AG09309 (cell line): Measurements from ENCODE around the gene PLA2G2E.

ENCODE experiments used
- DNase-seq: peaks from one replicate; pipeline ENCODE4 v3.0.0-alpha.2; 2010; ENCODE audit warnings: low read depth
- H3K4me3 ChIP-seq: 2 replicates; pipeline ENCODE4 v1.5.1; 2011; ENCODE audit warnings: mild to moderate bottlenecking, low read depth, low read length, moderate library complexity; ENCODE audit not compliant: control insufficient read depth
- TF ChIP-seq, protein P1 (sequence below): IDR thresholded peaks from 2 replicates; pipeline ENCODE4 v1.5.1; 2011; ENCODE audit warnings: mild to moderate bottlenecking, low read depth, low read length, inconsistent platforms; ENCODE audit not compliant: insufficient read depth, control insufficient read depth; ENCODE audit errors: missing control alignments

The PLA2G2E gene

DNA sequence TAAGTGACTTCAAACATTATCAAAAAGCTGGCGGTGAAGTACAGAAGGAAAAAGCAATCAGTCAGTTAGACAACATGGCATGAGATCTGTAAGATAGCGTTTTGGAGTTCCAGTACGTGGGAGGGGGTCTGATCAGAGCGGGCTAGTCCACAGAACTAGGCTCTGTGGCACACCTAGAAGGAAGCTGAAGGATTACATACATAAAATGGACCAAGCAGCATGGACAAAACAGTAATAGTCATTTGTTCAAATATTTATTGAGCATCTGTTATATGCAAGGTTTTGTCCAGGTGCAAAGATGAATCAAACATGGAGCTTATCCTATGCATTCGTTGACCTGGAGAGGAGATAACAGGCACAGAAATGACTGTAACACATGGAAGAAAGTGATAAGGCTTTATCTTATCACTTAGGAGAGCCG, 22.9 kb upstream of the PLA2G2E start:
- H3K4me3 ChIP-seq, result no peak overlapping the region
- no peak for DNase-seq
- TF ChIP-seq, protein P1, sequence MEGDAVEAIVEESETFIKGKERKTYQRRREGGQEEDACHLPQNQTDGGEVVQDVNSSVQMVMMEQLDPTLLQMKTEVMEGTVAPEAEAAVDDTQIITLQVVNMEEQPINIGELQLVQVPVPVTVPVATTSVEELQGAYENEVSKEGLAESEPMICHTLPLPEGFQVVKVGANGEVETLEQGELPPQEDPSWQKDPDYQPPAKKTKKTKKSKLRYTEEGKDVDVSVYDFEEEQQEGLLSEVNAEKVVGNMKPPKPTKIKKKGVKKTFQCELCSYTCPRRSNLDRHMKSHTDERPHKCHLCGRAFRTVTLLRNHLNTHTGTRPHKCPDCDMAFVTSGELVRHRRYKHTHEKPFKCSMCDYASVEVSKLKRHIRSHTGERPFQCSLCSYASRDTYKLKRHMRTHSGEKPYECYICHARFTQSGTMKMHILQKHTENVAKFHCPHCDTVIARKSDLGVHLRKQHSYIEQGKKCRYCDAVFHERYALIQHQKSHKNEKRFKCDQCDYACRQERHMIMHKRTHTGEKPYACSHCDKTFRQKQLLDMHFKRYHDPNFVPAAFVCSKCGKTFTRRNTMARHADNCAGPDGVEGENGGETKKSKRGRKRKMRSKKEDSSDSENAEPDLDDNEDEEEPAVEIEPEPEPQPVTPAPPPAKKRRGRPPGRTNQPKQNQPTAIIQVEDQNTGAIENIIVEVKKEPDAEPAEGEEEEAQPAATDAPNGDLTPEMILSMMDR, result no peak

DNA sequence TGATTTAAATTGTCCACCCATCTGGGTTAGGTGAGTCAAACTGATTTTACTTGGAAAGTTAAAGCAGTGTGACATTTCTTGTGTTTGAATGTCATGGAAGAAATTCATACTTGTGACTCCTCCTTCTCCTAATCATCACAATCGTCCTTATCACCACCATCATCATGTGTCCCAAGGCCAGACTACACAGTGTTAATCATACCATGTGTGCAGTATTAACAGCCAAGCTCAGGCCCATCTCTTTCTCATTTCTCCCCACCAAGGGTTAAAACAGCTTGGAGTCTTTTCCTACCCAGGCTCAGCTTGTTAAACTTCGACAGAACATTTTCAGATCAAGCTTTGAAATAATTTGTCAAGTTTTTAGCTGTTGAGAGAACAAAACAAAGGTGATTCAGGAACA, 22.5 kb upstream of the PLA2G2E start:
- DNase-seq, result no peak
- no peak overlapping the region for H3K4me3 ChIP-seq
- TF ChIP-seq, protein P1, result no peak

DNA sequence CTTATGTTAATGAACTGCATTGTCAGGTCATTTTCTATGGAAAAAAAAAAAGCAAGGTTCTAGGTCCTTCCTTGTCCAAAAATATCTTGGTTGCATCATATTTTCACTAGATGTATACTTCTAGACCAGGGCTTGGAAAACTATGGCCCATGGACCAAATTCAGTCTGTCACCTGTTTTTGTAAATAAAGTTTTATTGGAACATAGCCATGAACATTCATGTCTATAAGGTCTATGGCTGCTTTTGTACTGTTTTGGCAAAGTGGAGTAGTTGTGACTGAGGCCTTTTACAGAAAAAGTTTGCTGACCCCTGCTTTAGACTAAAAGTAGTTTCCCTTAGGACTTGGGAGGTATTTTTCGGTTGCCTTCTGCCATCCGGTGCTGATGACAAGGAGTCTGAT, 19.2 kb upstream of the PLA2G2E start:
- TF ChIP-seq, protein P1, result no peak

DNA sequence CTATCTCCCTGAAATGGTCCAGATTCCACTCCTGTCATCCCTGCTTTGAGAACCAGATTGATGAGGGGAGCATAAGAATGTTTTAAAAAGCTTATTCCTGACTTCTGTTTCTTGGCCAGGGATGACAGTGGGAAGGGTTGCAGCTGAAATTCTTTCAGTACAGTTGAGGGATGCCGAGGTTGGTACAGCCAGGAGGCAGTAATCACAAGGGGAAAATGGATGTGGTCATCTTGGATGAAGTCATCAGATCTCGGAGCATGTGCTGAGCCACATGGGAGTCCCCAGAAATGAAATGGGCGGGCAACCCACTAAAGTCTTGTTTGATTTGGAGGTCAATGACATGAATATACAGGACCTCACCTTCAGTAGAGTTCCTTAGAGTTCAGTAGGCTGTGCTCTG, 18.7 kb upstream of the PLA2G2E start:
- TF ChIP-seq, protein P1, result no peak

More for the DNA sequence above, 19.2 kb upstream of the PLA2G2E start:
- H3K4me3 ChIP-seq, result no peak overlapping the region
- no peak for DNase-seq

DNA sequence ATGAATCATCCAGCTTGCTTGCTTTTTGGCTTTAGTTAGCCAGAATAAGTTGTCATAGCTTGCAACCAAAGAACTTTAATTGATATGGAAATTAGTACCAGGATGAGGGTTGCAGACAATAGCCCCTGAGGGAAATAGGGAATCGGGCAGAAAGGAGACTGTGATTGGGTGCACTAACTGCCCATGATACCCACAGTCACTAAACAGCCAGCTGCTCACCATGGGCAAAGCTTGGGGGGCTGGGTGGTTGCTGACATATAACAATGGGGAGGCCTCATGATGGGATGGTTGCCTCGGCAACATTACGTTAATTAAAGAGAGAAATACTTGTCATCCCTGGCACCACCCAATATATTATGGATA, 17.8 kb upstream of the PLA2G2E start:
- DNase-seq, result no peak
- H3K4me3 ChIP-seq, result no peak overlapping the region
- TF ChIP-seq, protein P1, result no peak

More for the DNA sequence above, 18.7 kb upstream of the PLA2G2E start:
- H3K4me3 ChIP-seq, result no peak overlapping the region
- DNase-seq, result no peak

DNA sequence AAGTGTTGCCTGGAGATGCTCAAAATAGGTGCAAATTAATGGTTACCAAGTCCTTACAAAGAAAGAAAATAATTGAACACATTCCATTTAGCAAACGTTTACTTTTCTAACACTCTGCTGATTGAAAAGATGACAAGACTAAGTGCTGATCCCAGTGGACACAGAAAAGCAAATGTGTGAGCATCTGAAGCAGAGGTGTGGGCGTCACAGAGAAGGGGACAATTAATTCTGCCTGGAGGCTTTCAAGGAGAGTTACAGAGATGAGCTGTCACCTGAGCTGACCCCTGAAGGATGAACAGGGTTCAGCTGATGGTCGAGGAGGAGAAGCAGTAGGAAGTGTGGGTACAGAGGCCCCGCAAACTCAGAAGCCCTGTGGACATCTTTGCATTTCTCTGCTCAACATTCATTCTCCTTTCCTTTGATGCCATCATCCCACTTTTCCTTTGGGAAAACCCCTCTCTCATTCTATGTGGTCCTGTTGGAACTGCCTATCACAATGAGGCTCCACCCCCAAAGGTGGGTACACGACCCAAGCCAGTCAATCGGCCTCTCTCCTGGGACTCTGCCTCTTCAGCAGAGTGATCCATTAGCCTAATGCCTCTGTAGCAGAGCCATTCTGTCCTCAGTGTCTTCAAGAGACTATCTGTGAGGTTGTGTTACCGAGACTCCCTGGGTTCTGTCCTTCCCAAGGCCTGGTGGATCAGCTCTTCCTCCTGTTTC, 17.2 kb upstream of the PLA2G2E start:
- TF ChIP-seq, protein P1, result no peak
- H3K4me3 ChIP-seq, result no peak overlapping the region
- no peak for DNase-seq
